ENCODE results near the gene OTOA.
"Not testable (repeated sequence)": the region's sequence is repeated elsewhere in the genome, so short reads cannot be mapped to it uniquely, and the experiment has no call there.

Gene OTOA
- total RNA-seq: 0 to 0.15 (median 0) reads per million in 4 donors

DNA sequence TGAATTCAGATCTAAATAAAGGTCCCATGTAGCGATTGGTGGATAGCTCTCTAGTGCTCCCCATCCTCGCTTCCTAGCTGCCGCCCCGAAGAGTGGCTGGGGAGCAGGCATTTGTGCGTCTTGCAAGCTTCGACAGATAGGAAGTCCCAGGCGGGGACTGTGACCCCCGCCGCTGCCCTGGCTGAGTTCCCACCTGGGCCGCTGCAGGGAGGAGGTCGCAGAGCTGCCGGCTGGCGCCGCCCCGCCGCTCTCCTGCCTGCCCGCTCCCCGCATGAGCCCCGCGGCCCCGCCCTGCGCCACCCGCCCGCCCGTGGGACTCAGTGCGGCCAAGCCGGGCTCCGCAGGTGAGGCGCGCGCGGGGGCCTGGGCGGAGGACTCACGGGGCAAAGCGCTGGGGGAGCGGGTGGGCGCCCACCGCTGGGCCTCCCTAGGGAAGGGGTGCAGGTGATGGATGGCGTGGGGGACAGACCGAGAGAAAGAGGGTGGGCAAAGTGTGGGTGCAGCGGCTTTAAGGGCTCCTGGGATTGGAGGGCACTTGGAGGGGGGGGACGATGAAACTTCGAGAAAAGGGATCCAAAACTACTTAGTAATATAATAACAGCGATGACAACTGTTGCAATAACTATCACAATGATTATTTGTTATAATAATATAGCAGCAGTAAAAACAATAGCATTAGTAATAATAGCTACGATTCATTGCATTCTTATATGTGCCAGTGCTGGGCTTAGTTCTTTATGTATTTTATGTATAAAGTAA, at the start of gene OTOA:
TSS of gene OTOA (plus strand) at position 80 of the 759 bp plus-strand sequence. CDS start 14,547 bp downstream, outside the sequence.
- peak in 3 of 5 donors; percentile 16 to 27 (median 21) for DNase-seq

DNA sequence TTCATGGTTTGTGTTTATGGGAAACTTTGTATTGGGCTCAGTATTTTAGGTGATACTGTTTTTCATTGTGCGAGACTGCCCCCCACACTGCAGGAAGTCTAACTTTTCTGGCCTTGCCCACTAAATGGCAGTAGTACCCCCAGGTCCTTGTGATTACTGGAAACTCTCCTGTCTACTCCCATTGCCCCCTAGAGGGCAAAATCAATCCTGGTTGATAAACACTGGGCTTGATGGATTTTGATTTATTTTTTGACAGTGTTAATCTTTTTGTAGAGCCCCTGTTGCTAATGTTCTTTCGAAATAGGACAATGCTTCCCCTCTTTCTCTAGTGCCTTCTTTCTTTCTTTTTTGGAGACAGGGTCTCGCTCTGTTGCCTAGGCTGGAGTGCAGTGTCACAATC, 48.9 kb upstream of the OTOA start:
- DNase-seq: no peak

DNA sequence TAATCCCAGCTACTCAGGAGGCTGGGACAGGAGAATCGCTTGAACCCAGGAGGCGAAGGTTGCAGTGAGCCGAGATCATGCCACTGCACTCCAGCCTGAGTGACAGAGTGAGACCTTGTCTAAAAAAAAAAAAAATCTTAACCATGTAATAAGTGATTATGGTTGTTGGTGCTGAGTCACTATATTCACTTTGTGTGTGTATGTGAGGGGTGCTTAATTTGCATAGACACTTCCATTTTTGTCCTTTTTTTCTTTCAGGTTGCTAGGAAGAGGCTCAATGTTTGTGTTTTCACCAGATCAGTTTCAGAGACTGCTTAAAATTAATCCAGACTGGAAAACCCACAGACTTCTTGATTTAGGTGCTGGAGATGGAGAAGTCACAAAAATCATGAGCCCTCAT, 46.2 kb upstream of the OTOA start:
- DNase-seq: no peak

DNA sequence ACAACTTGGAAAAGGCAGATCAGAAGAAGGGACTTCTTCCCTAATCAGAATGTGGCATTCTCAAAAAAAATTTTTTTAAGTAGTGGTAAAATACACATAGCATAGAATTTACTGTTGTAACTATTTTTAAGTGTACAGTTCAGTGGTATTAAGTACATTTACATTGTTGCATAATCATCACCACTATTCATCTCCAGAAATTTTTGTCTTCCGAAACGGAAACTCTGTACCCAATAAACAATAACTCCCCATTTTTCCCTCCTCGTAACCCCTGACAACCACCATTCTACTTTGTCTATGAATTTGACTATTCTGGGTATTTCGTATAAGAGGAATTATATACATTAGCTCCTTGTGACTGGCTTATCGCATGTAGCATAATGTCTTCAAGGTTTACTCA, 45.5 kb upstream of the OTOA start:
- no peak for DNase-seq

DNA sequence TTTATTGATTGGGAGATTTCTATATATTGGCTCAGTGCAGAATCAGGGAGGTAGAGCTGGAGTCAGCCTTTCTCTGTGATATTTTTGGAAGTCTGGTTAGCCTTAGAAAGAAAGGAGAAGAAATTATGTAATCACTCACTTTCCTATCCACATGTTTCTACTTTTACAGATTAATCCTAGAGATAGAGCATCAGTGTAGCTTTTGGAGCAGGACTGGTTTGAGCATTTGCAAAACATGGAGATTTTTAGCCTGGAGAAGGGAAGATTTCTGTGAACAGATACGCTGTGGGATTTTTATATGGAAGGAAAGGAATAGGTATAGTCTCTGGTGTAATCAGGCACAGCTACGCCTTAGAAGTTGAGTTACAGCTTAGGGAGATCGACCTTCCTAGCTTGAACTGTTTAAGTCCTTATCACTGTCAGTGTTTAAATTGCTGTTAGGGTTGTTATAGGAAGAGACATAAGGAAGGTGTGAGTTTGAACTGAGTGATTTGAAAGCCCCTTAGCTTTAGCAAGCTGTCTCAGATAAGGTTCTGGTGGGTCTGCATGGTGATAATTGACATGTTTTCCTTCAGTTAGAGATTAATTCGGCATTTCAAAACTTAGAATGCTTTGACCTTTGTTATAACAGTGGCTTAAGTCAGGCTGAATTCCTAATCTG, 43.9 kb upstream of the OTOA start:
- DNase-seq: no peak

DNA sequence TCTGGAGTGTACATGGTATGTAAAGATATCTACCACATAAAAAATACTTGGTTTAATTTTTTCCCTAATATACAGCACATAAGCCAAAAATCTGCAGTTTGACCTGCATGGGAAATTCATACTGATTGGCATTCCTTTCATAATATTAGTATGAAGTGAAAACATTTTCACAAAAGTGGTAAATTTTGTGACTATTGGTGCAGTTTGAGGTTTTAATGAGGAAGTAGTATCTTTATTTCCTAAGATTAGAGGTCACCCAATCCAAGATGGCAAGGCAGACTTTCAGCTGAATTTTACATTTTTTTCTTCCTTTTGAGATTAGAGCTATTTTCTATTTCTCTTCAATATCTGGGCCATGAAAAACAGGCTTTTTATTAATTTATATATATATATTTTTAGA, 43.2 kb upstream of the OTOA start:
- DNase-seq: no peak

DNA sequence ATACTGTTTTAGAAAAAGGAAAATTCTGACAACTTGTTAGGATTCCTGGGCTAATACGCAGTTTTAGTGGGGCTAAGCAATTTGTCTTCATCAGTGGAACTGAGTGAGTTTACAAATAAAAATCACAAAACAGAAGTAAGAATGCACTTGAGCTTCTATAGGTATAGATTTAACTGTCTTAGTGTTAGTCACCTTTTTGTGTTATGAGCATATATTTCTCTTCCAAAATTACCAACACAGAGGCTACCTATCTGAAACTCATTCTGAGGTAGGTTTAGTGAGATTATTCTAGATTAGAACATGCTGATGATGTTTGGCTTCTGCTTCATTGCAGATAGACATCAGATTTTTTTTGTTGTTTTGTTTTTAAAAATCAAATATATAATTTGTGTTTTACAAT, 41.2 kb upstream of the OTOA start:
- DNase-seq: no peak

DNA sequence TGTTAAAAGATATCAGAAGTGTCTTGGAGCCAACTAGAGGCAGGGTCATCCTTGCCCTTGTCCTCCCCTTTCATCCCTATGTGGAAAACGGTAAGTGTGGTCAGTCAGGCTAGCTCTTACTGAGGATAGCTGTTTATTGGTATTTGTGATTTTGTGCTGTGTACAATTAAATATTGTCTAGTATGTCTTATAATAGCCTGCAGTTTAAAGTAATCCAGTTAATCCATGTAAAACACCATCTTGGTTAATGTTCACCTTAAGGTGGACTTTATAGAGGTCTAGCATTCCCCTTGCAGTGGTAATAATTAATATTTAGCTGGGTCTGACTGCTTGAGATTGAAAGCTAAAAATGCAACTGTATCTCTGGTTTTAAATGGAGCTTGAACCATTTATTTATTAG, 38.7 kb upstream of the OTOA start:
- DNase-seq: no peak

DNA sequence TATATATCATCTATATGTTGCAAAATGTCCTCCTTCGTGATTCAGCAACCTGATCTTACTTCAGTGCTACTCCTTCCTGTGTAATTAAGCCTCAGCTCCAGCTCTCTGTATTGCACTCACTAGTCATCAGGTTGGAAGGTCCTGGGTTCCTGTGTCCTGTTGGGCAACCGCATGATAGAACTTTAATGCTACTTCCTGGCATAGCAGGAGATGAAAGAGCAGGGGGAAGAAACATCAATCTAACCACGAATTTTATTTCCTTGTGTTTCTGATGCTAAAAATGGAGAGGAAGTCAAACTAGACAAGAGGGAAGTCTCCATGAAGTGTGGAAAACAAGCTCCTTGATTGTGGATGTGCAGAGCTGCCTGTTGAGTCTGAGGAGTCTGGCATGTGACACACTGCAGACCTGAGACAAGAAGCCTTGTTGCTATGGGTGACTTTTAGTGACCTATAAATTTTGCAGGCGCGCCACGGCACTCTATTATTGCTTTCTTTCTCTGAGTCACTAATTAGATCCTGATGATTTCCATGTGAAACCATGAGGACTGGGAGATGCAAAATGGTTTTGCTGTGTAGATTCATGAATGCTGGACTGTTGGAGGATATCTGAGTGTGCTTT, 37.0 kb upstream of the OTOA start:
- DNase-seq: peak in 1 of 5 donors; percentile 56

DNA sequence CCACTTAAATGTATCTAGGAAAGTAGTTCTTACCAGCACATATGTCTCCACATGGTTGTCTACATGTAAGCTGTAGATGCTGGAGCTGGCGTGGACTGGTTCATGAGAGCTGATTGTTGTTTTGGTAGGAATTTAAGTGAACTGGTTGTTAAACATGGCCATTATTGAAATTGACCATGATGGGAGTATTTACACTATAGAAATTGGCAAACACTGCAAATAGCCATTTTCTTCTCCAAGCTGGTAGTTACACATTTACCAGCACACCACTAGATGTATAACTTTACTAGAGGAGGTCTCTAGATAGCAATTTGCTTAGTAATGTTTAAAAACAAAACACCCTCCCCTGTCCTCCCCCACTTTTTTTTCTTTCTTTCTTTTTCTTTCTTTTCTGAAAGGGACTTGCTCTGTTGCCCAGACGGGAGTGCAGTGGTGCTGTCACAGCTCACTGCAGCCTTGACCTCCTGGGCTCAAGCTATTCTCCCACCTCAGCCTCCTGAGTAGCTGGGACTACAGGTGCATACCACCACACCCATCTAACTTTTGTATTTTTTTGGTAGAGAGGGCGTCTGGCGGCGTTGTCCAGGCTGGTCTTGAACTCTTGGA, 35.5 kb upstream of the OTOA start:
- no peak for DNase-seq

DNA sequence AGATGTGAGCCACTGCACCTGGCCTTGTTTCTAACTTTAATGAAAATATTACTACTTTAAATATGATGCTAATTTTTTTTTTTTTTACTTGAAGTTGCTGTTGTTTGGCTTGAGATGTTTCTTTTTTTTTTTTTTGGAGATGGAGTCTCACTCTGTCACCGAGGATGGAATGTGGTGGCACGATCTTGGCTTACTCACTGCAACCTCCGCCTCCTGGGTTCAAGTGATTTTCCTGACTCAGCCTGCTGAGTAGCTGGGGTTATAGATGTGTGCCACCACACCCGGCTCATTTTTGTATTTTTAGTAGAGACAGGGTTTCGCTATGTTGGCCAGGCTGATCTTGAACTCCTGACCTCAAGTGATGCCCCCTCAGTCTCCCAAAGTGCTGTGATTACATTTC, 35.0 kb upstream of the OTOA start:
- no peak for DNase-seq

DNA sequence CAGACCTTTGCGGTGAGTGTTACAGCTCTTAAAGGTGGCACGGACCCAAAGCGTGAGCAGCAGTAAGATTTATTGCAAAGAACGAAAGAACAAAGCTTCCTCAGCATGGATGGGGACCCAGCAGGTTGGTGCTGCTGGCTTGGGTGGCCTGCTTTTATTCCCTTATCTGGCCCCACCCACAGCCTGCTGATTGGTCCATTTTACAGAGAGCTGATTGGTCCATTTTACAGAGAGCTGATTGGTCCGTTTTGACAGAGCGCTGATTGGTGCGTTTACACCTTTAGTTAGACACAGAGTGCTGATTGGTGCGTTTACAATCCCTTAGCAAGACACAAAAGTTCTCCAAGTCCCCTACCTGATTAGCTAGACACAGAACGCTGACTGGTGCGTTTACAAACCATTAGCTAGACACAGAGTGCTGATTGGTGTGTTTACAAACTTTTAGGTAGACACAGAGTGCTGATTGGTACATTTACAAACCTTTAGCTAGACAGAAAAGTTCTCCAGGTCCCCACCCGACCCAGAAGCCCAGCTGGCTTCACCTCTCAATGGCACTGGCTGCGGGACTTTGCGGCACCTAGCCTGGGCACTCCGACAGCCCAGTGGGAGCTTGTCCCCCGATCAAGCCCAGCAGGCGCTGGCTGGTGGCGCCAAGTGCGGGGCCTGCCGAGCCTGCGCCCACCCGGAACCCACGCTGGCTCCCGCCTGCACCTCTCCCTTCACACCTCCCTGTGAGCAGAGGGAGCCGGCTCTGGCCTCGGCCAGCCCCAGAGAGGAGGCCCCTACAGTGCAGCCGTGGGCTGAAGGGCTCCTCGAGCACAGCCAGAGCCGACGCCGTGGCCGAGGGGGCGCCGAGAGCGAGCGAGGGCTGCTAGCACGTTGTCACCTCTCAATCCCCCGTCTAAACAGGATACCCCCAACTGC, 33.9 kb upstream of the OTOA start:
- DNase-seq: not testable (repeated sequence)

DNA sequence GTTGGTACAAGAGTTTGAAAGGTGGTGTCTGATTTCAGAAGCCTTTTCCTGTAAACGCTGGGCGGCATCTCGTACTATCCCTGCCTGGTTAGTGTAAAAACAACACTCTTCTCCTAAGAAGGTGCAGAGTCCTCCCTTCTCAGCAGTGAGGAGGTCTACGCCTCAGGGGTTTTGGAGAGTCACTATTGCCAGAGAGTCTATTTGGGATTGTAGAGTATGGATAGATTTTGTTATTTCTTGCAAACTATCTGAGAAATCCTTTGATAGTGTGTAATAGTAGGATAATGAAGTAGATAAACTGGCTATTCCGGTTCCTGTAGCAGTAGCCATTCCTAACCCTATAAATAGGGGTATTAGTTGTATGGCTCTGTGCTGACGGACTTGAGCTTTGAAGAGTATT, 32.9 kb upstream of the OTOA start:
- DNase-seq: not testable (repeated sequence)

DNA sequence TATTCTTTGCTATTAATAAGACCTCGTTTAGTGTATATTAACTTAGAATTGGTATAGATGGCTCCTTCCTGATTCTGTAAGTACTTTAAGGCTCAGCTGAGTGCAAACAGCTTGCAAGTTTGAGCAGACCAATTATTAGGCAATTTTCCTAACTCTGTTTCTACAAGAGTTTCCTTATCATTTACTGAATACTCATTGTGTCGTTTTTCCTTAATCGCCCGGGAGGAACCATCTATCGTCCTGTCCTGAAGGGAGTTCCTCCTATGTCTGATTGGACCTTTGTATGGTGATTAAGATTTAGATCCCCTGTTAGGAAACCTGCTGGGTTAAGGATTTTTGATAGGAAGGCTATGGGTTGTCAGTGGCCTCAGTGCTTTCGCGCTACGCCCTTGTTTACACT, 32.4 kb upstream of the OTOA start:
- not testable (repeated sequence) for DNase-seq

DNA sequence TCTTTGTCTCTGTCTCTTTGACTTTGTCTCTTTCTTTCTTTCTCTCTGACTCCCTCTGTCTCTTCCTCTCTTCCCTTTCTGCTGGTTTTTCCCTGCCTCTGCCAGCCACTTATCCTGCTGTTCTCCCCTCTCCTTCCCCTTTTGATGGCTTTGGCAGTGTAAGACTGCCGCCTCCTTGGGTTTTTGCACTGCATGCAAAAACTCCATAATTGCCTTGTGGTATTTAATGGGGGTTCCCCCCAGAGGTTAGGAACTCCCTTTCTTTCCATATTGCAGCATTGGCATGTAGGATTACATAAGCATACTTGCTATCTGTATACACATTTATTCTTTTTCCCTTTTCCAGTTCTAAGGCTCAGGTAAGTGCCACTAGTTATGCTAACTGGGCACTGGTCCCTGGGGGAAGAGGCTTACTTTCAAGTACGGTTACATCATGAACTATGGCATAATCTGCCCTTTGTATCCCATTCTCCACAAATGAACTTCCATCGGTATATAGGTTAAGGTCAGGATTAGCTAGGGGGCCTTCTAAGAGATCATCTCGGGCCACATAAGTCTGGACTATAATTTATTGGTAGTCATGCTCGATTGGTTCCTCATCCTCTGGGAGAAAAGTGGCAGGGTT, 31.7 kb upstream of the OTOA start:
- DNase-seq: not testable (repeated sequence)

DNA sequence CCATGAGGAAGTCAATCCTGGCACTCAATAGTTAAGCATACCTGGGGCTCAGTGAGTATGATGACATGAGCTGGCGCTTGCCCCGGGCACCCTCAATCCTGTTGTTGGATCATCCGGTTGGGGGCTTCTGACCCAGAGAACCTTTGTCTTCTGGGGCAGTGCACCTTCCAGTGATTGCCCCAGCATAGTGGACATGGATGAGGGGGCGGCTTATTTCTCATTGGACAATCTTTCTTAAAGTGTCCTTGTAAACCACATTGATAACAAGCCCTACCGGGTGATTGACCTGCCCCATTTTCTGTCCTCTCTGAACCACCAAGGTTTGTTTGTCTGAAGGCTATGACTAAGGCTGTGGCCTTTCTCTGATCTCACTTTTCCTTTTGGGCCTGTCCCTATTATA, 29.6 kb upstream of the OTOA start:
- DNase-seq: no peak

DNA sequence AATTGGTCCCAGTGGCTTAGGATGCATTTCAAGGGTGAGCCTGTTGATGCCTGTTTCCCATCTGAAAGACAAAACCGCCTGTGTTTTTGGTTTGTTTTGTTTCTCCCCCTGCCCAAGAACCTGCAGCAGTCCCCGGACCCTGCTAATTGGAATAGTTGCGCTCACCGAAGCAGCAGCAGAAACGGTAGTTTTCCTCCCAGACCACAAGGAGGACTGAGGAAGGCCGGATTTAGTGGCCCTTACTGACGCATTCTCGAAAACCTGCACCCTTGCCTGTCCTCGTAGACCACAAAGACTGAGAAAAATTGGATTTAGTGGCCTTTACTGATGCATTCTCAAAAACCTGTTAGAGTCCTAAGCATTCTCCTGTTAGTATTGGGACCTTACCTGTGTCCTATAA, 28.1 kb upstream of the OTOA start:
- DNase-seq: not testable (repeated sequence)

DNA sequence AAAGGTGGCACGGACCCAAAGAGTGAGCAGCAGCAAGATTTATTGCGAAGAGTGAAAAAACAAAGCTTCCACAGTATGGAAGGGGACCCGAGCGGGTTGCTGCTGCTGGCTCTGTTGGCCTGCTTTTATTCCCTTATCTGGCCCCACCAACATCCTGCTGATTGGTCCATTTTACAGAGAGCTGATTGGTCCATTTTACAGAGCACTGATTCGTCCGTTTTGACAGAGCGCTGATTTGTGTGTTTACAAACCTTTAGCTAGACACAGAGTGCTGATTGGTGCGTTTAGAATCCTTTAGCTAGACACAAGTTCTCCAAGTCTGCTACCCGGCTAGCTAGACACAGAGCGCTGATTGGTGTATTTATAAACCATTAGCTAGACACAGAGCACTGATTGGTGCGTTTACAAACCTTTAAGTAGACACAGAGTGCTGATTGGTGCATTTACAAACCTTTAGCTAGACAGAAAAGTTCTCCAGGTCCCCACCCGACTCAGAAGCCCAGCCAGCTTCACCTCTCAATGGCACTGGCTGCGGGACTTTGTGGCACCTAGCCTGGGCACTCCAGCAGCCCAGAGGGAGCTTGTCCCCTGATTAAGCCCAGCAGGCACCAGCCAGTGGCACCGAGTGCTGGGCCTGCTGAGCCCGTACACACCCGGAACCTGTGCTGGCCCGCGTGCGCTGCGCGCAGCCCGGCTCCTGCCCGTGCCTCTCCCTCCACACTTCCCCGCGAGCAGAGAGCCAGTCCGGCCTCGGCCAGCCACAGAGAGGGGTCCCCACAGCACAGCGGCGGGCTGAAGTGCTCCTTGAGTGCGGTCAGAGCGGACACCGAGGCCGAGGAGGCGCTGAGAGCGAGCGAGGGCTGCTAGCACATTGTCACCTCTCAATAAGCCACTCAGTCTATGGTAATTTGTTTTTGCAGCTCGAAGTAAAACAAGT, 26.5 kb upstream of the OTOA start:
- DNase-seq: no peak

DNA sequence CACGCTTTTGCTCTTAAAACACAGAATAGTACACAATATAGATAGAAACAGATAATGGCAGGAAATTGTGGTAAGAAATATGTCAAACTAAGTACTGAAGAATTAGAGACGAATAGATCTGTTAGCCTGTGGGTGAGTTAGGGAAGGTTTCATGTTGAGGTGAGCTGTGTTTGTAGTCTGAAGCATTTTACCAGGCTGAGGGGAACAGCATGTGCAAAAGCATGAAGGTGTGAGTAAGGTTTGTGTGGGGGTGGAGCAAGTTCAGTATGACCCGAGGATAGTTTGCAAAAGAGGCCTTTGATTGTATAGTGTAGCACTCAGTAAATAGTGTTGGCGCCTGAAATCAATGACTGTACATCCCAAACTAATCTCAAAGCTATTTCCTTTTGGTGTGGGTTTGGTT, 25.2 kb upstream of the OTOA start:
- DNase-seq: peak in 1 of 5 donors; percentile 30

DNA sequence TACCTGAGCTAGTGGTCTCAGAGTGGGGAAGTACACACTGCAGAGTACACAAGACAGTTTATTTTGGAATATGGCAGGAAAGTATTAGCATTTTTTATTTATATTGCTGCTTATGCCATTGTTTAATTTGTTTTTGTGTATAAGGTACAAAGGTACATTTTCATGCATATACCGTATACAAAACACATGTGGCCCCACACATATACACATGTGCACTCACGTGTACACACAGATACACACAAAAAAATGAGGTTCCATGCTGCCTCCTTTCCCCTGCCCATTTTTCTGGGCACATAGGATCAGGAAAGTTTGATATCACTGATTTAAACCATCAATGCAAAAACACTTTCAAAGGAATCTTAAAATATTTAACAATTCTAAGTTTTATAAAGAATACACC, 24.3 kb upstream of the OTOA start:
- no peak for DNase-seq

DNA sequence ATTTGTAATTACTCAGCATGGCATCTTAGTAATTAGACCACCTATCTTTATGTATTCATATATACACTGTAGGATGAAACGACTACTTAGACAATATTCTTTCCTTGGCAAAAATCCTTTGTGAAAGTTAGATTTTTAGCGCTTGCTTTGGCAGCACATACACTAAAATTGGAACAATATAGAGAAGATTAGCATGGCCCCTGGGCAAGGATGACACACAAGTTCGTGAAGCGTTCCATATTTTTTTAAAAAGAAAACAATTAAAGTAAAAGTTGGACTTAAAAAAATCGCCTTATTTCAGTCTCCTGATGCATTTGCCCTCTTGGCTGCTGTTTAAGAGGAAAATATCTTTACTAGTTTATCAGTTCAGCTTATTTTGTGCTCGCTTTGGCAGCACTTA, 21.9 kb upstream of the OTOA start:
- no peak for DNase-seq
